B cell (primary cell): ENCODE measurements around the gene TRIM56. TPM values are rescaled to one million over a fixed set of nuclear protein-coding genes. Genes with fewer than 3 reads are reported as not detected.

Experiments used
- ATAC-seq: fragments of 200-7000 bp; cut with Tn5 transposase; one replicate; pipeline ENCODE4 v1.10.0; 2021; ENCODE audit warnings: low read depth, mild to moderate bottlenecking, moderate number of reproducible peaks, moderate library complexity
- CTCF ChIA-PET: fragments of 350-600 bp; sonication (Branson Sonifier 250); formaldehyde crosslinking; loops from one replicate; lab custom pipeline; 2021; ENCODE audit warnings: antibody characterized with exemption, inconsistent platforms; lab: Charles Lee
- POLR2A ChIA-PET: fragments of 350-600 bp; sonication (Branson Sonifier 250); formaldehyde crosslinking; loops from one replicate; lab custom pipeline; 2021; ENCODE audit warnings: antibody characterized with exemption; lab: Charles Lee
- DNase-seq: peaks from one replicate; pipeline ENCODE4 v3.0.0; 2013
- H2AFZ ChIP-seq: 2 replicates; pipeline ENCODE4 v1.6.1; 2012; ENCODE audit warnings: mild to moderate bottlenecking, low read depth, low read length; ENCODE audit not compliant: insufficient read depth, poor library complexity, severe bottlenecking
- H3K27ac ChIP-seq, 2 donors: 1 replicate in 1 of 2; 2 replicates in 1 of 2; pipeline ENCODE4 v1.5.1; 2012 to 2013; ENCODE audit warnings: low read length in 2 of 2, mild to moderate bottlenecking in 2 of 2, moderate library complexity in 1 of 2
- H3K27me3 ChIP-seq, 4 experiments: fragments of 200-600 bp in 1 of 4; sonication (generic) in 1 of 4; replicated peaks in 1 of 4; 1 replicate in 2 of 4; 2 replicates in 2 of 4; pipeline versions ENCODE4 v1.6.1 to v1.7.0; 2013 to 2016; ENCODE audit warnings: low read length in 3 of 4, mild to moderate bottlenecking in 2 of 4, mixed read lengths in 1 of 4, moderate library complexity in 1 of 4; ENCODE audit not compliant: insufficient read depth in 4 of 4, control insufficient read depth in 3 of 4; ENCODE audit errors: control extremely low read depth in 1 of 4
- H3K36me3 ChIP-seq, 2 experiments: replicated peaks in 1 of 2; 1 replicate in 1 of 2; 2 replicates in 1 of 2; pipeline versions ENCODE4 v1.6.1 to v1.7.1; 2013; ENCODE audit warnings: low read length in 1 of 2; ENCODE audit not compliant: insufficient read depth in 2 of 2, control insufficient read depth in 1 of 2; ENCODE audit errors: control extremely low read depth in 1 of 2, extremely low read depth in 1 of 2
- H3K4me1 ChIP-seq, 2 donors: fragments of 200-600 bp in 1 of 2; sonication (generic) in 1 of 2; 1 replicate in 1 of 2; 2 replicates in 1 of 2; pipeline versions ENCODE4 v1.5.1 to v1.6.1; 2013 to 2017; ENCODE audit warnings: low read length in 2 of 2; ENCODE audit not compliant: control insufficient read depth in 2 of 2, insufficient read depth in 2 of 2
- H3K4me2 ChIP-seq: replicated peaks from 2 replicates; pipeline ENCODE3; 2012; ENCODE audit warnings: mild to moderate bottlenecking, low read depth, low read length; ENCODE audit not compliant: poor library complexity, severe bottlenecking
- H3K4me3 ChIP-seq, 5 experiments: fragments of 200-600 bp in 1 of 5; sonication (generic) in 1 of 5; 1 replicate in 3 of 5; 2 replicates in 2 of 5; pipeline versions ENCODE4 v1.5.1 to v1.7.0; 2011 to 2016; ENCODE audit warnings: low read length in 4 of 5, mild to moderate bottlenecking in 4 of 5, low read depth in 2 of 5, control low read depth in 1 of 5, moderate library complexity in 1 of 5; ENCODE audit not compliant: insufficient read depth in 1 of 5; ENCODE audit errors: control extremely low read depth in 1 of 5, extremely low read depth in 1 of 5
- H3K79me2 ChIP-seq: fragments of 200-600 bp; sonication (generic); one replicate; pipeline ENCODE4 v1.6.0; 2016; ENCODE audit warnings: low read length; ENCODE audit not compliant: control insufficient read depth, insufficient read depth
- H3K9ac ChIP-seq: fragments of 200-600 bp; sonication (generic); 2 replicates; pipeline ENCODE4 v1.6.1; 2017; ENCODE audit warnings: mild to moderate bottlenecking, low read length, moderate library complexity
- H3K9me3 ChIP-seq, 3 donors: one replicate each; pipeline versions ENCODE4 v1.6.1 to v1.7.1; 2013; ENCODE audit warnings: low read length in 2 of 3; ENCODE audit not compliant: control insufficient read depth in 2 of 3, insufficient read depth in 1 of 3; ENCODE audit errors: control extremely low read depth in 1 of 3
- H4K20me1 ChIP-seq: 2 replicates; pipeline ENCODE4 v1.6.0; 2012; ENCODE audit warnings: mild to moderate bottlenecking, low read length; ENCODE audit not compliant: insufficient read depth, control insufficient read depth, poor library complexity, severe bottlenecking
- H3K27ac Mint-ChIP-seq: one replicate; pipeline ENCODE4 v1.8.0; 2021; ENCODE audit warnings: mixed read lengths
- H3K27me3 Mint-ChIP-seq: one replicate; pipeline ENCODE4 v1.8.0; 2021; ENCODE audit warnings: mixed read lengths
- H3K4me1 Mint-ChIP-seq: one replicate; pipeline ENCODE4 v1.8.0; 2021; ENCODE audit warnings: mixed read lengths
- H3K4me3 Mint-ChIP-seq: one replicate; pipeline ENCODE4 v1.8.0; 2021; ENCODE audit warnings: mixed read lengths
- H3K9me3 Mint-ChIP-seq: one replicate; pipeline ENCODE4 v1.8.0; 2022; ENCODE audit warnings: mixed read lengths; ENCODE audit not compliant: insufficient read depth
- CTCF ChIP-seq: fragments of 200-600 bp; IDR thresholded peaks from one replicate; pipeline ENCODE4 v1.8.0; 2022; ENCODE audit warnings: antibody characterized with exemption, mild to moderate bottlenecking
- EZH2 ChIP-seq: IDR thresholded peaks from 2 replicates; pipeline ENCODE4 v1.6.1; 2012; ENCODE audit warnings: borderline replicate concordance, low read depth, mild to moderate bottlenecking, moderate library complexity, low read length; ENCODE audit not compliant: insufficient read depth, poor library complexity, severe bottlenecking
- WGBS: methylation state at CpG from one replicate; pipeline ENCODE4 v1.1.5; 2013; ENCODE audit warnings: missing lambda C conversion rate; ENCODE audit not compliant: insufficient coverage; 5-methylcytosine and 5-hydroxymethylcytosine counted together
- intact Hi-C: fragments of 100-400 bp; cut with micrococcal nuclease; formaldehyde crosslinking; loops from one replicate; pipeline ENCODE4 v1.10.0; 2022
- polyA plus RNA-seq: library from polyadenylated mRNA; depleted of rRNA; stranded (reverse); fragments of >200 nt; gene quantifications from 2 replicates; pipeline ENCODE4 v1.2.3, GENCODE V29; 2012
- total RNA-seq, 2 donors: library from RNA; stranded (reverse); fragments of 120-200 nt in 1 of 2; gene quantifications; 1 replicate in 1 of 2; 2 replicates in 1 of 2; pipeline versions ENCODE4 v1.2.3 to v1.2.4, GENCODE V29; 2013 to 2022

The TRIM56 gene
- total and polyA plus RNA-seq, 2 donors (not counting 1 experiment from before 2014, with no cell fraction given): 8.4 to 85.7 TPM

DNA sequence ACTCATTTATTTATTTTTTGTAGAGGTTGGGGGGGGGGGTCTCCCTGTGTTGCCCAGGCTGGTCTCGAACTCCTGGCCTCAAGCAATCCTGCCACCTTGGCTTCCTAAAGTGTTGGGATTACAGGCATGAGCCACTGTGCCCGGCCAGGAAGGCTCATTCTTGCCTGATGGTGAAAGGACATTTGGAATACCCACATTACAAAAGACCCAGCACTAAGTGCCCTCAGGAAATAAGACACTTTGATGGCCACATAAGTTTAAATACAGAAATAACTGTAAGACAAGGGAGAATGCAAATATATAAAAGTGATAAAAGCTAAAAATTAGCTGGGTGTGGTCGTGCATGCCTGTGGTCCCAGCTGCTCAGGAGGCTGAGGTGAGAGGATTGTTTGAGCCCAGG is 33.6 kb downstream of the TRIM56 start:
- whole genome bisulfite sequencing: 100% methylated on average over 1 of the region's 3 CpGs
- Mint-ChIP-seq H3K27ac (no peak overlapping the region), H3K27me3 (peaks cover 15% of the 10 kb centered on the region), H3K4me1 (peaks cover 14% of the 10 kb centered on the region), H3K9me3 (no peaks in the 10 kb centered on the region), H3K4me3 (no peak overlapping the region)
- Histone ChIP-seq H4K20me1 (no peaks in the 10 kb centered on the region), H3K27ac (no peak overlapping the region), H3K27me3 (peaks cover 0 to 3% (median 0%) of the 10 kb centered on the region in 4 experiments), H2AFZ (no peak overlapping the region), H3K9ac (no peak overlapping the region), H3K9me3 (peaks cover 0 to 4% (median 0%) of the 10 kb centered on the region in 3 donors), H3K4me1 (peaks cover 9 to 11% of the 10 kb centered on the region in 2 donors), H3K79me2 (no peaks in the 10 kb centered on the region), H3K36me3 (no peaks in the 10 kb centered on the region), H3K4me2 (no peak overlapping the region), H3K4me3 (no peak overlapping the region)
- no peak for TF ChIP-seq CTCF
- TF ChIP-seq EZH2: no peak
- ChIA-PET POLR2A (no interaction called here), CTCF (no interaction called here)
- ATAC-seq (no peak), DNase-seq (no peak)
- intact Hi-C loops: no loop called here

- 58% methylated on average over 9 of the region's 10 CpGs for whole genome bisulfite sequencing
- POLR2A ChIA-PET: no interaction called here
These were observed 34.6 kb downstream of the TRIM56 start for GRCh38 chr7:101119876-101120275.

More at GRCh38 chr7:101119876-101120275, 34.6 kb downstream of the TRIM56 start:
- Histone ChIP-seq H3K9ac (no peak overlapping the region), H4K20me1 (no peaks in the 10 kb centered on the region), H3K27ac (no peak overlapping the region), H3K79me2 (no peaks in the 10 kb centered on the region), H3K36me3 (no peaks in the 10 kb centered on the region), H3K4me2 (no peak overlapping the region), H3K4me1 (peaks cover 9 to 11% of the 10 kb centered on the region in 2 donors), H2AFZ (no peak overlapping the region), H3K9me3 (peaks cover 0 to 4% (median 0%) of the 10 kb centered on the region in 3 donors), H3K27me3 (peaks cover 0 to 7% (median 1%) of the 10 kb centered on the region in 4 experiments), H3K4me3 (no peak overlapping the region)
- DNase-seq (no peak), ATAC-seq (no peak)
- TF ChIP-seq CTCF: no peak
- no peak for TF ChIP-seq EZH2
- H3K27me3 Mint-ChIP-seq: peaks cover 20% of the 10 kb centered on the region
- no peak overlapping the region for H3K27ac Mint-ChIP-seq
- CTCF ChIA-PET: interaction anchor here (0.9 to 1.3 kb wide), 2 partner anchors 24 to 42 kb away, joined by 3 to 4 read pairs; no protein-coding TSS in a partner anchor
- H3K4me3 Mint-ChIP-seq: no peak overlapping the region
- H3K4me1 Mint-ChIP-seq: peaks cover 18% of the 10 kb centered on the region
- intact Hi-C loops: no loop called here
- no peaks in the 10 kb centered on the region for H3K9me3 Mint-ChIP-seq
